ENCODE measurements around the gene LAG3. TPM values are rescaled to one million over a fixed set of nuclear protein-coding genes. Genes with fewer than 3 reads are reported as not detected.

LAG3 gene
- total RNA-seq, 1 experiment from 2014 or later: 0.58 TPM

DNA sequence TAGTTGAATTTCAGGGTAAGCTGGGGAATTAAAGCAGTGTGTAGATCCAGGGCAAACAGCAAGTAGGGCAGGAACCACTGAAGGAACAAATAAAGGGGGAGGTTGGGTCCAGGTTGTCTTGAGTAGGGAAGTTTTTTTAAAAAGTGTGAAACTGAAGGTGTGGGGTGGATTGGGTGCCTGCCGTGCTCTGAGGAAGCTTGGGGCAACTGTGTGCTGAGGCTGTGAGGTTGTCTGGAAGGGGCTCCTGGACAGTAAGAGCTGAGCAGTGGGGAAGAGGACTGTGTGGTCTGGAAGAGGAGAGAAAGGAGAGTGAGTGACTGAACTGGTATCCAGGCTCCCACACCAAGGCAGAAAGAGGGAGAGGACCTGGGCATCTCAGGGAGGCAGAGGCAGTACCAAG, 38.4 kb downstream of the LAG3 start:
- POLR2A ChIA-PET: no interaction called here
- no peak for DNase-seq (ENCODE audit: unreplicated experiment)
- no peaks in the 10 kb centered on the region for H3K9me3 Mint-ChIP-seq (ENCODE audit: unreplicated experiment)
- no peak overlapping the region for H3K27ac Mint-ChIP-seq (ENCODE audit: low read depth, unreplicated experiment)
- TF ChIP-seq, protein P1, sequence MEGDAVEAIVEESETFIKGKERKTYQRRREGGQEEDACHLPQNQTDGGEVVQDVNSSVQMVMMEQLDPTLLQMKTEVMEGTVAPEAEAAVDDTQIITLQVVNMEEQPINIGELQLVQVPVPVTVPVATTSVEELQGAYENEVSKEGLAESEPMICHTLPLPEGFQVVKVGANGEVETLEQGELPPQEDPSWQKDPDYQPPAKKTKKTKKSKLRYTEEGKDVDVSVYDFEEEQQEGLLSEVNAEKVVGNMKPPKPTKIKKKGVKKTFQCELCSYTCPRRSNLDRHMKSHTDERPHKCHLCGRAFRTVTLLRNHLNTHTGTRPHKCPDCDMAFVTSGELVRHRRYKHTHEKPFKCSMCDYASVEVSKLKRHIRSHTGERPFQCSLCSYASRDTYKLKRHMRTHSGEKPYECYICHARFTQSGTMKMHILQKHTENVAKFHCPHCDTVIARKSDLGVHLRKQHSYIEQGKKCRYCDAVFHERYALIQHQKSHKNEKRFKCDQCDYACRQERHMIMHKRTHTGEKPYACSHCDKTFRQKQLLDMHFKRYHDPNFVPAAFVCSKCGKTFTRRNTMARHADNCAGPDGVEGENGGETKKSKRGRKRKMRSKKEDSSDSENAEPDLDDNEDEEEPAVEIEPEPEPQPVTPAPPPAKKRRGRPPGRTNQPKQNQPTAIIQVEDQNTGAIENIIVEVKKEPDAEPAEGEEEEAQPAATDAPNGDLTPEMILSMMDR (IDR thresholded peaks at IDR 0.05; ENCODE audit: unreplicated experiment): no peak
- H3K36me3 Mint-ChIP-seq (ENCODE audit: insufficient read depth, unreplicated experiment): no peaks in the 10 kb centered on the region
- peaks cover 47% of the 10 kb centered on the region for H3K27me3 Mint-ChIP-seq (ENCODE audit: insufficient read depth, unreplicated experiment)
- H3K4me1 Mint-ChIP-seq (ENCODE audit: insufficient read depth, unreplicated experiment): no peaks in the 10 kb centered on the region
- intact Hi-C loops (cut with micrococcal nuclease): no loop called here
- CTCF ChIA-PET: interaction anchor here (2.6 kb wide), 1 partner anchor 15 kb away, joined by 14 read pairs; no protein-coding TSS in a partner anchor
- BruUV-seq (replicated peaks): no TSS peak
- H3K4me3 Mint-ChIP-seq (ENCODE audit: unreplicated experiment): no peak overlapping the region

DNA sequence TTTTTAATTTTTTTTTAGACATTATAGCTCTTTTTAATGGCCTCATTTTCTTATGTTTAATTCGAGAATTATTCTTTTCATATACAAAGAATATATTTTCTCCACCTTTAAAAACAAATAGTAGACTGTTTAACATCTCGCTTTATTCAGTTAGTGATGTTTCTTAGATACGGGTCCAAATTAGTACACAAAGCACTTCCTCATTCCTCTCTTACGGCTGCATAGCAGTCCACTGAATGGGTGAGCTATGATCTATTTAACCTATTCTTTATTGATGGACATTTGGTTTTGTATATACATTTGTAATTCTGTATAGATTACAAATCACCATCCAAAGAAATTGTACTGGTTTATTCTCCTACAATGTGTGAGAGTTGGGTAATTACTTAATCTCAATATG, 41.0 kb downstream of the LAG3 start:
- ChIA-PET CTCF (interaction anchor here (1.0 to 1.9 kb wide), 2 partner anchors 11 to 60 kb away, joined by 3 to 9 read pairs; partner anchors contain the start of gene MLF2), POLR2A (interaction anchor here (0.7 to 2.5 kb wide), 4 partner anchors 11 to 429 kb away, joined by 3 to 9 read pairs (median 6); partner anchors contain the start of genes CDCA3 and MLF2)
- intact Hi-C loops (cut with micrococcal nuclease): no loop called here
- no peaks in the 10 kb centered on the region for H3K36me3 Mint-ChIP-seq (ENCODE audit: insufficient read depth, unreplicated experiment)
- no peak for DNase-seq (ENCODE audit: unreplicated experiment)
- no peak overlapping the region for H3K4me3 Mint-ChIP-seq (ENCODE audit: unreplicated experiment)
- H3K27ac Mint-ChIP-seq (ENCODE audit: low read depth, unreplicated experiment): no peak overlapping the region
- TF ChIP-seq, protein P1 (IDR thresholded peaks at IDR 0.05; ENCODE audit: unreplicated experiment): no peak
- H3K27me3 Mint-ChIP-seq (ENCODE audit: insufficient read depth, unreplicated experiment): peaks cover 47% of the 10 kb centered on the region
- no peaks in the 10 kb centered on the region for H3K4me1 Mint-ChIP-seq (ENCODE audit: insufficient read depth, unreplicated experiment)
- BruUV-seq (replicated peaks): no TSS peak
- H3K9me3 Mint-ChIP-seq (ENCODE audit: unreplicated experiment): no peaks in the 10 kb centered on the region

DNA sequence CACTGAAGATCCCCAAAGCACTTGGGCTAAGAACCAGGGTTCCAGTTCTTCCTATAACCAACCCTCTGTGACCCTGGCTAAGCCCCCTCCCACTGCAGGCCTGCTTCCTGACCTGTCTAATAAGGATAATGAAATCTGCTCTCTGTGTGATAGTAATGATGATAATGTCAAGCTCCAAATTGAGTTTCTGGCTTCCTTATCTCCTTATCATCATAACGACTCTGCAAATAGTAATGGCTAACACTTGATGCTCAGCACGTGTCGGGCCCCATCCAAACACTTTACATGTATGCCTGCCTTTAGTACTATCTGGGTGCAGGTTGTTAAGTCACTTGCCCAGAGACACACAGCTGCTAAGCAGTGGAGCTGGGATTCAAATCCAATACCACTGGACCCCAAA, 44.3 kb downstream of the LAG3 start:
- Mint-ChIP-seq H3K4me3 (ENCODE audit: unreplicated experiment) (no peak overlapping the region), H3K9me3 (ENCODE audit: unreplicated experiment) (no peaks in the 10 kb centered on the region), H3K27ac (ENCODE audit: low read depth, unreplicated experiment) (no peak overlapping the region), H3K27me3 (ENCODE audit: insufficient read depth, unreplicated experiment) (peaks cover 39% of the 10 kb centered on the region), H3K4me1 (ENCODE audit: insufficient read depth, unreplicated experiment) (no peaks in the 10 kb centered on the region), H3K36me3 (ENCODE audit: insufficient read depth, unreplicated experiment) (no peaks in the 10 kb centered on the region)
- ChIA-PET CTCF (interaction anchor here (1.6 to 1.7 kb wide), 2 partner anchors 9 to 63 kb away, joined by 7 to 8 read pairs; partner anchors contain the start of gene MLF2), POLR2A (interaction anchor here (0.6 kb wide), 1 partner anchor 249 kb away, joined by 3 read pairs; the partner anchor contains the start of gene NOP2)
- intact Hi-C loops (cut with micrococcal nuclease): no loop called here
- BruUV-seq (replicated peaks): no TSS peak
- TF ChIP-seq, protein P1 (IDR thresholded peaks at IDR 0.05; ENCODE audit: unreplicated experiment): no peak
- DNase-seq (ENCODE audit: unreplicated experiment): no peak

DNA sequence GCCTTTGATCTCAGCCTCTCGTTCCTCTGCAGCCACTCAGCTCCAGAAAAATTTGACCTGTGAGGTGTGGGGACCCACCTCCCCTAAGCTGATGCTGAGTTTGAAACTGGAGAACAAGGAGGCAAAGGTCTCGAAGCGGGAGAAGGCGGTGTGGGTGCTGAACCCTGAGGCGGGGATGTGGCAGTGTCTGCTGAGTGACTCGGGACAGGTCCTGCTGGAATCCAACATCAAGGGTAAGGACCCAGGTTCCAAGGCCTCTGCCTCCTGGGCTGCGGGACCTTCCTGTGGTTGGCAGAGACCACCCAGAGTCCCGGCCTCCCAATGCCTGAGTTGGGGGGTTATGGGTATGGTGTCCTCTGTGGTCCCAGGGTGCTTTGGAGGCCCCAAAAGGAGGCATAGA, 44.8 kb downstream of the LAG3 start:
- no peak for DNase-seq (ENCODE audit: unreplicated experiment)
- BruUV-seq (replicated peaks): no TSS peak
- intact Hi-C loops (cut with micrococcal nuclease): no loop called here
- TF ChIP-seq, protein P1 (IDR thresholded peaks at IDR 0.05; ENCODE audit: unreplicated experiment): no peak
- no peaks in the 10 kb centered on the region for H3K4me1 Mint-ChIP-seq (ENCODE audit: insufficient read depth, unreplicated experiment)
- H3K27ac Mint-ChIP-seq (ENCODE audit: low read depth, unreplicated experiment): no peak overlapping the region
- ChIA-PET CTCF (interaction anchor here (1.6 to 1.7 kb wide), 2 partner anchors 9 to 64 kb away, joined by 7 to 8 read pairs; partner anchors contain the start of gene MLF2), POLR2A (interaction anchor here (0.6 kb wide), 1 partner anchor 249 kb away, joined by 3 read pairs; the partner anchor contains the start of gene NOP2)
- no peak overlapping the region for H3K4me3 Mint-ChIP-seq (ENCODE audit: unreplicated experiment)
- H3K9me3 Mint-ChIP-seq (ENCODE audit: unreplicated experiment): no peaks in the 10 kb centered on the region
- peaks cover 44% of the 10 kb centered on the region for H3K27me3 Mint-ChIP-seq (ENCODE audit: insufficient read depth, unreplicated experiment)
- no peaks in the 10 kb centered on the region for H3K36me3 Mint-ChIP-seq (ENCODE audit: insufficient read depth, unreplicated experiment)
